ENCODE measurements around the gene CNGB1. TPM values are rescaled to one million over a fixed set of nuclear protein-coding genes. Genes with fewer than 3 reads are reported as not detected.

Gene CNGB1
- not detected in 2 replicates for total RNA-seq

GRCh38 chr16:57970970-57971369 lies at the start of gene CNGB1:
Gene CNGB1 (minus strand): TSS chr16:57971128. CDS start chr16:57967286, 3,842 bp downstream.

GRCh38 chr16:58000706-58001676 lies 30.1 kb upstream of the CNGB1 start, which contains the start of gene USB1:
Gene USB1 (plus strand): TSS chr16:58001407. CDS start chr16:58001484, 77 bp downstream.

GRCh38 chr16:57999971-58000705 lies 29.2 kb upstream of the CNGB1 start, which contains the start of gene ZNF319:
Gene ZNF319 (minus strand): TSS chr16:58000672. CDS start chr16:57998265, 2,407 bp downstream.

Other genes starting within 250 kb of the CNGB1 start
- 30.5 and 38.7 TPM in 2 replicates for gene KATNB1, start 235.4 kb downstream of the CNGB1 start, total RNA-seq
- gene KIFC3, start 168.6 kb downstream of the CNGB1 start, total RNA-seq, result 14.7 and 31.1 TPM in 2 replicates
- gene ZNF319, start 29.5 kb upstream of the CNGB1 start, total RNA-seq, result 3.7 and 5.9 TPM in 2 replicates
- 17.4 and 20.2 TPM in 2 replicates for gene USB1, start 30.3 kb upstream of the CNGB1 start, total RNA-seq
- 2.6 and 2.7 TPM in 2 replicates for gene MMP15, start 54.6 kb upstream of the CNGB1 start, total RNA-seq
- 23.5 and 27.4 TPM in 2 replicates for gene CFAP20, start 158.3 kb upstream of the CNGB1 start, total RNA-seq
- 29.8 and 32.5 TPM in 2 replicates for gene CSNK2A2, start 227.0 kb upstream of the CNGB1 start, total RNA-seq